Myometrial cell (primary cell): ENCODE results near the gene ATRIP. TPM values are rescaled to one million over a fixed set of nuclear protein-coding genes. Genes with fewer than 3 reads are reported as not detected.

ENCODE experiments used
- total RNA-seq: library from RNA; depleted of rRNA; stranded (reverse); fragments of >200 nt; gene quantifications from 2 replicates; pipeline ENCODE4 v1.2.3, GENCODE V29; 2015

The ATRIP gene
- 4.3 and 17.0 TPM in 2 replicates for total RNA-seq

GRCh38 chr3:48446425-48447193 lies at the start of gene ATRIP:
Gene ATRIP, plus strand, starts transcription at chr3:48446737. Its CDS starts 109 bp downstream, at chr3:48446846.

GRCh38 chr3:48429960-48430707 lies 16.4 kb upstream of the ATRIP start, which contains the start of gene PLXNB1:
Gene PLXNB1, minus strand, starts transcription at chr3:48430086. Its CDS starts 5,475 bp downstream, at chr3:48424611.

GRCh38 chr3:48439820-48440589 lies 6.5 kb upstream of the ATRIP start, which contains the start of the genes CCDC51 and TMA7:
Gene CCDC51, minus strand, starts transcription at chr3:48440119. Its CDS starts 4,991 bp downstream, at chr3:48435128.
Gene TMA7, plus strand, starts transcription at chr3:48440257. Its CDS starts 40 bp downstream, at chr3:48440297.

GRCh38 chr3:48504051-48504946 lies 57.8 kb downstream of the ATRIP start, which contains the start of gene SHISA5:
Gene SHISA5, minus strand, starts transcription at chr3:48504174. Its CDS starts 80 bp downstream, at chr3:48504094.

Other genes starting within 250 kb of the ATRIP start
- not detected in 2 replicates for gene CAMP, start 223.2 kb upstream of the ATRIP start, total RNA-seq
- gene ZNF589, start 205.6 kb upstream of the ATRIP start, total RNA-seq = 1.4 TPM in 2 replicates
- 35.2 and 35.4 TPM in 2 replicates for gene NME6, start 145.4 kb upstream of the ATRIP start, total RNA-seq
- not detected in 2 replicates for gene SPINK8, start 113.1 kb upstream of the ATRIP start, total RNA-seq
- not detected in 2 replicates for gene FBXW12, start 74.5 kb upstream of the ATRIP start, total RNA-seq
- 17.5 and 18.2 TPM in 2 replicates for gene PLXNB1, start 16.7 kb upstream of the ATRIP start, total RNA-seq
- gene CCDC51, start 6.6 kb upstream of the ATRIP start, total RNA-seq = 14.2 and 24.5 TPM in 2 replicates
- gene TMA7, start 6.5 kb upstream of the ATRIP start, total RNA-seq = 410 and 450 TPM in 2 replicates
- gene SHISA5, start 57.4 kb downstream of the ATRIP start, total RNA-seq = 235 and 272 TPM in 2 replicates
- gene PFKFB4, start 110.1 kb downstream of the ATRIP start, total RNA-seq = 13.8 and 14.4 TPM in 2 replicates
- gene UCN2, start 117.0 kb downstream of the ATRIP start, total RNA-seq = not detected in 2 replicates
- gene COL7A1, start 148.6 kb downstream of the ATRIP start, total RNA-seq = 4.4 and 6.6 TPM in 2 replicates
- gene UQCRC1, start 162.9 kb downstream of the ATRIP start, total RNA-seq = 425 and 465 TPM in 2 replicates
- gene TMEM89, start 175.0 kb downstream of the ATRIP start, total RNA-seq = not detected in 2 replicates
- 19.3 and 26.2 TPM in 2 replicates for gene SLC26A6, start 188.7 kb downstream of the ATRIP start, total RNA-seq
- 0.86 and 1.4 TPM in 2 replicates for gene CELSR3, start 216.1 kb downstream of the ATRIP start, total RNA-seq
- 27.1 and 31.4 TPM in 2 replicates for gene NCKIPSD, start 239.2 kb downstream of the ATRIP start, total RNA-seq